IMR-90 (cell line): ENCODE results near the gene INF2. TPM values are rescaled to one million over a fixed set of nuclear protein-coding genes. Genes with fewer than 3 reads are reported as not detected.

ENCODE experiments used
- ATAC-seq: fragments of 200-7000 bp; cut with Tn5 transposase; 2 replicates; pipeline ENCODE4 v1.9.1; 2020; ENCODE audit warnings: low read depth, mild to moderate bottlenecking, moderate library complexity
- BruUV-seq: library from RNA; stranded (reverse); fragments of 400-500 nt; replicated peaks from 2 replicates; lab custom pipeline; 2021; lab: Mats Ljungman, UMichigan
- CTCF ChIA-PET: fragments of 300-600 bp; formaldehyde crosslinking; extraction: SDS; loops from one replicate; lab custom pipeline; 2021; ENCODE audit warnings: antibody characterized with exemption; lab: Yijun Ruan, JAX
- POLR2A ChIA-PET: fragments of 300-600 bp; sonication (Branson Sonifier 250); formaldehyde crosslinking; loops from one replicate; lab custom pipeline; 2022; ENCODE audit warnings: antibody characterized with exemption; ENCODE audit not compliant: unreplicated experiment; lab: Charles Lee
- DNase-seq: peaks from one replicate; pipeline ENCODE4 v3.0.0; 2013
- H2AFZ ChIP-seq: replicated peaks from 2 replicates; pipeline ENCODE3; 2013; ENCODE audit warnings: low read length, mild to moderate bottlenecking; ENCODE audit not compliant: poor library complexity
- H2AK5ac ChIP-seq: 2 replicates; pipeline ENCODE4 v1.6.1; 2013; ENCODE audit warnings: low read depth, low read length, inconsistent platforms
- H2AK9ac ChIP-seq: replicated peaks from 2 replicates; pipeline ENCODE3; 2013; ENCODE audit warnings: mild to moderate bottlenecking, low read depth, low read length, moderate library complexity; ENCODE audit not compliant: poor library complexity
- H2BK120ac ChIP-seq: 2 replicates; pipeline ENCODE4 v1.6.1; 2013; ENCODE audit warnings: low read depth, low read length, inconsistent platforms
- H2BK15ac ChIP-seq: 3 replicates; pipeline ENCODE4 v1.6.1; 2013; ENCODE audit warnings: low read depth, low read length, inconsistent platforms
- H2BK20ac ChIP-seq: 2 replicates; pipeline ENCODE4 v1.6.1; 2013; ENCODE audit warnings: low read depth, mild to moderate bottlenecking, inconsistent platforms, low read length, moderate library complexity
- H2BK5ac ChIP-seq: 2 replicates; pipeline ENCODE4 v1.6.1; 2013; ENCODE audit warnings: mild to moderate bottlenecking, low read depth, low read length, inconsistent platforms; ENCODE audit not compliant: poor library complexity, severe bottlenecking
- H3K14ac ChIP-seq: replicated peaks from 2 replicates; pipeline ENCODE4 v1.6.1; 2013; ENCODE audit warnings: low read depth, low read length, inconsistent platforms
- H3K18ac ChIP-seq: 2 replicates; pipeline ENCODE4 v1.6.1; 2013; ENCODE audit warnings: low read depth, low read length, control low read depth
- H3K23ac ChIP-seq: 2 replicates; pipeline ENCODE4 v1.6.1; 2013; ENCODE audit warnings: low read depth, low read length, inconsistent platforms
- H3K27ac ChIP-seq: 2 replicates; pipeline ENCODE4 v1.5.1; 2013; ENCODE audit warnings: mild to moderate bottlenecking, control low read depth, low read length; ENCODE audit not compliant: insufficient read depth
- H3K27me3 ChIP-seq: 2 replicates; pipeline ENCODE4 v1.6.1; 2013; ENCODE audit warnings: low read length; ENCODE audit not compliant: control insufficient read depth, insufficient read depth
- H3K36me3 ChIP-seq: 2 replicates; pipeline ENCODE4 v1.6.1; 2013; ENCODE audit warnings: low read length, mixed read lengths; ENCODE audit not compliant: control insufficient read depth, insufficient read depth
- H3K4ac ChIP-seq: 2 replicates; pipeline ENCODE4 v1.6.1; 2013; ENCODE audit warnings: low read depth, low read length, inconsistent platforms
- H3K4me1 ChIP-seq: 2 replicates; pipeline ENCODE4 v1.6.1; 2013; ENCODE audit warnings: low read length, mixed read lengths; ENCODE audit not compliant: control insufficient read depth, insufficient read depth
- H3K4me2 ChIP-seq: 2 replicates; pipeline ENCODE4 v1.6.1; 2013; ENCODE audit warnings: low read depth, mild to moderate bottlenecking, control low read depth, low read length, moderate library complexity
- H3K4me3 ChIP-seq: 2 replicates; pipeline ENCODE4 v1.5.1; 2013; ENCODE audit warnings: low read depth, mild to moderate bottlenecking, control low read depth, low read length, moderate library complexity; ENCODE audit not compliant: insufficient read depth
- H3K56ac ChIP-seq: 2 replicates; pipeline ENCODE4 v1.6.1; 2013; ENCODE audit warnings: low read length, inconsistent platforms; ENCODE audit not compliant: insufficient read depth; ENCODE audit errors: extremely low read depth
- H3K79me1 ChIP-seq, 2 experiments: 2 replicates each; pipeline ENCODE4 v1.6.1; 2013; ENCODE audit warnings: low read length in 2 of 2, inconsistent platforms in 1 of 2, low read depth in 1 of 2
- H3K9ac ChIP-seq: 2 replicates; pipeline ENCODE4 v1.6.1; 2013; ENCODE audit warnings: low read depth, low read length, control low read depth
- H3K9me1 ChIP-seq: 2 replicates; pipeline ENCODE4 v1.6.1; 2013; ENCODE audit warnings: low read length, inconsistent platforms; ENCODE audit not compliant: insufficient read depth
- H3K9me3 ChIP-seq: 2 replicates; pipeline ENCODE4 v1.6.1; 2013; ENCODE audit warnings: low read length; ENCODE audit not compliant: control insufficient read depth, insufficient read depth
- H4K20me1 ChIP-seq: 2 replicates; pipeline ENCODE4 v1.6.1; 2013; ENCODE audit warnings: low read length, inconsistent platforms; ENCODE audit not compliant: insufficient read depth
- H4K5ac ChIP-seq: 2 replicates; pipeline ENCODE4 v1.6.1; 2013; ENCODE audit warnings: mild to moderate bottlenecking, low read depth, low read length, control low read depth
- H4K8ac ChIP-seq, 2 experiments: 2 replicates each; pipeline ENCODE4 v1.6.1; 2013; ENCODE audit warnings: low read depth in 2 of 2, low read length in 2 of 2, control low read depth in 1 of 2, inconsistent platforms in 1 of 2
- H4K91ac ChIP-seq: 2 replicates; pipeline ENCODE4 v1.6.1; 2013; ENCODE audit warnings: low read depth, low read length, inconsistent platforms; ENCODE audit not compliant: insufficient read depth
- BHLHE40 ChIP-seq: fragments of 150-350 bp; IDR thresholded peaks from 2 replicates; pipeline ENCODE4 v1.6.1; 2016; ENCODE audit warnings: mild to moderate bottlenecking, low read depth, low read length
- CEBPB ChIP-seq: IDR thresholded peaks from 2 replicates; pipeline ENCODE4 v1.6.1; 2012; ENCODE audit warnings: low read depth, low read length, improper control_type of control experiment
- CHD1 ChIP-seq: IDR thresholded peaks from 2 replicates; pipeline ENCODE4 v1.6.1; 2012; ENCODE audit warnings: low read depth, low read length, improper control_type of control experiment
- CTCF ChIP-seq: conservative IDR thresholded peaks from 2 replicates; pipeline ENCODE4 v1.5.1; 2012; ENCODE audit warnings: mild to moderate bottlenecking, low read depth, low read length, improper control_type of control experiment
- ELK1 ChIP-seq: fragments of 150-350 bp; IDR thresholded peaks from 2 replicates; pipeline ENCODE4 v1.6.1; 2016; ENCODE audit warnings: low read depth, mild to moderate bottlenecking, low read length, moderate library complexity, borderline replicate concordance
- FOS ChIP-seq: fragments of 150-350 bp; IDR thresholded peaks from 2 replicates; pipeline ENCODE4 v1.6.1; 2016; ENCODE audit warnings: low read depth, low read length
- MAFK ChIP-seq: IDR thresholded peaks from 2 replicates; pipeline ENCODE4 v1.6.1; 2012; ENCODE audit warnings: low read depth, low read length, improper control_type of control experiment
- MAZ ChIP-seq: IDR thresholded peaks from 2 replicates; pipeline ENCODE4 v1.6.1; 2012; ENCODE audit warnings: low read depth, mild to moderate bottlenecking, low read length, improper control_type of control experiment, moderate library complexity, borderline replicate concordance
- MXI1 ChIP-seq: IDR thresholded peaks from 2 replicates; pipeline ENCODE4 v1.6.1; 2012; ENCODE audit warnings: low read depth, mild to moderate bottlenecking, low read length, moderate library complexity, borderline replicate concordance
- NFE2L2 ChIP-seq: fragments of 150-350 bp; IDR thresholded peaks from 2 replicates; pipeline ENCODE4 v1.6.1; 2016; ENCODE audit warnings: low read depth, mild to moderate bottlenecking, low read length
- POLR2A ChIP-seq: IDR thresholded peaks from 2 replicates; pipeline ENCODE4 v1.6.1; 2012; ENCODE audit warnings: mild to moderate bottlenecking, low read depth, low read length
- RAD21 ChIP-seq: IDR thresholded peaks from 2 replicates; pipeline ENCODE4 v1.6.1; 2012; ENCODE audit warnings: low read length, improper control_type of control experiment
- RCOR1 ChIP-seq: IDR thresholded peaks from 2 replicates; pipeline ENCODE4 v1.6.1; 2012; ENCODE audit warnings: mild to moderate bottlenecking, low read length, improper control_type of control experiment; ENCODE audit not compliant: insufficient replicate concordance
- RFX5 ChIP-seq: IDR thresholded peaks from 2 replicates; pipeline ENCODE4 v1.8.0; 2012; ENCODE audit warnings: low read depth, mild to moderate bottlenecking, low read length, moderate library complexity
- SMC3 ChIP-seq: fragments of 150-350 bp; IDR thresholded peaks from 2 replicates; pipeline ENCODE4 v1.6.1; 2016; ENCODE audit warnings: low read depth, mild to moderate bottlenecking, antibody characterized with exemption, low read length, moderate library complexity
- USF2 ChIP-seq: fragments of 150-350 bp; IDR thresholded peaks from 2 replicates; pipeline ENCODE4 v1.6.1; 2017; ENCODE audit warnings: mild to moderate bottlenecking, antibody characterized with exemption, low read length, low read depth
- WGBS, 2 experiments: methylation state at CpG; one replicate each; pipeline versions ENCODE4 v1.1.5 to v1.1.7; 2013; ENCODE audit warnings: missing lambda C conversion rate in 2 of 2; ENCODE audit not compliant: insufficient read length in 1 of 2; ENCODE audit errors: extremely low coverage in 2 of 2; 5-methylcytosine and 5-hydroxymethylcytosine counted together
- dilution Hi-C: fragments of 300-500 bp; cut with HindIII; formaldehyde crosslinking; loops from one replicate; pipeline ENCODE4 v1.14.3; 2018; ENCODE audit warnings: low sequenced_read_pairs; ENCODE audit not compliant: unreplicated experiment
- in situ Hi-C: fragments of 300-500 bp; cut with MboI; formaldehyde crosslinking; loops from 3 replicates; pipeline ENCODE4 v1.14.3; 2019; ENCODE audit warnings: low sequenced_read_pairs, inconsistent platforms, mixed read lengths
- intact Hi-C: fragments of 100-400 bp; cut with micrococcal nuclease; formaldehyde crosslinking; loops from 2 replicates; pipeline ENCODE4 v1.10.0; 2022
- polyA plus RNA-seq, 3 experiments: library from polyadenylated mRNA; depleted of rRNA; stranded (reverse); fragments of >200 nt; gene quantifications; 2 replicates each; pipeline ENCODE4 v1.2.3, GENCODE V29; 2012; ENCODE audit warnings: low replicate concordance in 1 of 3
- total RNA-seq: library from RNA; depleted of rRNA; stranded (reverse); fragments of >200 nt; gene quantifications from 2 replicates; pipeline ENCODE4 v1.2.3, GENCODE V29; 2012

INF2 gene
- total and polyA plus RNA-seq, 2 of the 4 experiments (the other 2 are of a cell fraction), result 16.8 to 62.1 TPM

- H3K14ac ChIP-seq, result peak overlapping the region; percentile 37
- H3K4me1 ChIP-seq, result peaks cover 29% of the 10 kb centered on the region
- peak overlapping the region; percentile 37; the same call in 1 of the 2 replicates for H2BK120ac ChIP-seq
- no peak overlapping the region for H3K9ac ChIP-seq
- peaks cover 17% of the 10 kb centered on the region for H3K9me1 ChIP-seq
- H4K8ac ChIP-seq, result peak overlapping the region in 1 of 2 experiments; percentile 44; a peak in 1 of 4 replicates
- ChIA-PET CTCF (no interaction called here), POLR2A (no interaction called here)
- H3K4me2 ChIP-seq, result no peak overlapping the region
- DNase-seq, result peak; percentile 58
- no peak overlapping the region for H3K27ac ChIP-seq
- intact Hi-C loops (no loop called here), dilution Hi-C loops (no loop called here), in situ Hi-C loops (no loop called here)
- H3K4ac ChIP-seq, result peak overlapping the region; percentile 54
- H3K36me3 ChIP-seq, result 0 out of 2 replicates have a peak, but pooled peaks cover 2% of the 10 kb centered on the region
- no peak overlapping the region for H3K23ac ChIP-seq
- H2AFZ ChIP-seq, result peak overlapping the region; percentile 69
- H2AK5ac ChIP-seq, result peak overlapping the region; percentile 42
- no peak overlapping the region; the same call in 1 of the 2 replicates for H3K18ac ChIP-seq
- H2BK5ac ChIP-seq, result peak overlapping the region; percentile 75
- H2BK20ac ChIP-seq, result peak overlapping the region; percentile 27
- peak overlapping the region; percentile 35; the same call in 1 of the 2 replicates for H4K5ac ChIP-seq
- H4K91ac ChIP-seq, result peak overlapping the region; percentile 2; the same call in 1 of the 2 replicates
- H3K4me3 ChIP-seq, result no peak overlapping the region
- peaks cover 0 to 9% of the 10 kb centered on the region in 2 experiments; a peak in 2 of 4 replicates for H3K79me1 ChIP-seq
- BruUV-seq, result no TSS peak
- H4K20me1 ChIP-seq, result peaks cover 10% of the 10 kb centered on the region
- no peak for TF ChIP-seq MAZ
- TF ChIP-seq USF2, result no peak
- no peak for TF ChIP-seq RCOR1
- TF ChIP-seq MAFK, result no peak
- no peak for TF ChIP-seq RAD21
- TF ChIP-seq FOS, result no peak
- TF ChIP-seq RFX5, result no peak
- TF ChIP-seq MXI1, result no peak
- TF ChIP-seq CEBPB, result no peak
- no peak for TF ChIP-seq SMC3
- TF ChIP-seq BHLHE40, result no peak
- TF ChIP-seq CHD1, result no peak
- TF ChIP-seq ELK1, result no peak
- TF ChIP-seq NFE2L2, result no peak
- no peak for TF ChIP-seq POLR2A
- TF ChIP-seq CTCF, result no peak
- no peaks in the 10 kb centered on the region for H3K27me3 ChIP-seq
- ATAC-seq, result no peak
- no peaks in the 10 kb centered on the region for H3K9me3 ChIP-seq
- no peak overlapping the region for H3K56ac ChIP-seq
- H2BK15ac ChIP-seq, result peak overlapping the region; percentile 2; the same call in 1 of the 3 replicates
- H2AK9ac ChIP-seq, result peak overlapping the region; percentile 8
- 39% methylated on average over 7 of the region's 11 CpGs; no CpG with 5 or more reads in 1 of the 2 experiments for WGBS, 2 experiments
Observed at GRCh38 chr14:104749111-104749649, 59.8 kb downstream of the INF2 start.
